OCI-LY1 (cell line): ENCODE results near the gene SALL4.
"Not testable (repeated sequence)": the region's sequence is repeated elsewhere in the genome, so short reads cannot be mapped to it uniquely, and the experiment has no call there.

Experiments
- EZH2 ChIP-seq: fragments of 200-600 bp; sonication (generic), shearing (Covaris generic); IDR thresholded peaks from 2 replicates; pipeline ENCODE4 v1.8.0; 2017; ENCODE audit warnings: borderline replicate concordance, mixed run types, mild to moderate bottlenecking, antibody characterized with exemption, low read length, moderate library complexity, mixed read lengths
- TF ChIP-seq, protein P1 (sequence below): fragments of 200-600 bp; sonication (generic), shearing (Covaris generic); IDR thresholded peaks from 2 replicates; pipeline ENCODE4 v1.5.1; 2017; ENCODE audit warnings: mild to moderate bottlenecking, antibody characterized with exemption, low read length, moderate library complexity, mixed read lengths

DNA sequence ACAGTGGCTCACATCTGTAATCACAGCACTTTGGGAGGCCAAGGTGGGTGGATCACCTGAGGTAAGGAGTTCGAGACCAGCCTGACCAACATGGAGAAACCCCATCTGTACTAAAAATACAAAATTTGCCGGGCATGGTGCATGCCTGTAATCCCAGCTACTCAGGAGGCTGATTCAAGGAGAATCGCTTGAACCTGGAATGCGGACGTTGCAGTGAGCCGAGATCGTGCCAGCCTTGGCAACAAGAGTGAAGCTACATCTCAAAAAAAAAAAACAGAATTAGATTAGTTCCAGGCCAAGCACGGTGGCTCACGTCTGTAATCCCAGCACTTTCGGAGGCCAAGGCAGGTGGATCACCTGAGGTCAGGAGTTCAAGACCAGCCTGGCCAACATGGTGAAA lies 36.9 kb downstream of the SALL4 start:
- TF ChIP-seq, protein P1, sequence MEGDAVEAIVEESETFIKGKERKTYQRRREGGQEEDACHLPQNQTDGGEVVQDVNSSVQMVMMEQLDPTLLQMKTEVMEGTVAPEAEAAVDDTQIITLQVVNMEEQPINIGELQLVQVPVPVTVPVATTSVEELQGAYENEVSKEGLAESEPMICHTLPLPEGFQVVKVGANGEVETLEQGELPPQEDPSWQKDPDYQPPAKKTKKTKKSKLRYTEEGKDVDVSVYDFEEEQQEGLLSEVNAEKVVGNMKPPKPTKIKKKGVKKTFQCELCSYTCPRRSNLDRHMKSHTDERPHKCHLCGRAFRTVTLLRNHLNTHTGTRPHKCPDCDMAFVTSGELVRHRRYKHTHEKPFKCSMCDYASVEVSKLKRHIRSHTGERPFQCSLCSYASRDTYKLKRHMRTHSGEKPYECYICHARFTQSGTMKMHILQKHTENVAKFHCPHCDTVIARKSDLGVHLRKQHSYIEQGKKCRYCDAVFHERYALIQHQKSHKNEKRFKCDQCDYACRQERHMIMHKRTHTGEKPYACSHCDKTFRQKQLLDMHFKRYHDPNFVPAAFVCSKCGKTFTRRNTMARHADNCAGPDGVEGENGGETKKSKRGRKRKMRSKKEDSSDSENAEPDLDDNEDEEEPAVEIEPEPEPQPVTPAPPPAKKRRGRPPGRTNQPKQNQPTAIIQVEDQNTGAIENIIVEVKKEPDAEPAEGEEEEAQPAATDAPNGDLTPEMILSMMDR, result not testable (repeated sequence)
- TF ChIP-seq EZH2, result not testable (repeated sequence)
